ENCODE results near the gene ADGRE3.

ADGRE3 gene

DNA sequence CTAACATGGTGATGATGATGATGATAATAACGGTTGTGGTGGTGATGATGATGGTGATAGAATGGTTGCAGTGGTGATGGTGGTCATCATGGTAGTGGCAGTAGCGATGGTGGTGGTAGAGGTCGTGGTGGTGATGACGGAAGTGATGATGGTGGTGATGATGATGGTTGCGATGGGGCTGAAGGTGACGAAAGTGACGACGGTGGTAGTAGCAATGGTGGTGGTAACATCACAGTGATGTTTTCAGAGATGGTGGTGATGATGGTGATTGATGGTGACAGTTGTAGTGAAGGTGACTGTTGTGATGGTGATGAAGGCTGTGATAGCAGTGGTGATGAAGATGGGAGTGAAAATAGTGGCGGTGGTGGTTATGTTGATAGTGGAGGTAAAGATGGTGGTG, 3.6 kb upstream of the ADGRE3 start:
- Histone ChIP-seq H3K36me3 (ENCODE audit: control insufficient read depth, insufficient read depth, low read length) (no peaks in the 10 kb centered on the region), H3K27me3 (replicated peaks; ENCODE audit: control insufficient read depth, insufficient read depth, low read length) (no peaks in the 10 kb centered on the region), H3K4me3 (replicated peaks; ENCODE audit: low read depth, low read length) (no peak overlapping the region)
- TF ChIP-seq, protein P1, sequence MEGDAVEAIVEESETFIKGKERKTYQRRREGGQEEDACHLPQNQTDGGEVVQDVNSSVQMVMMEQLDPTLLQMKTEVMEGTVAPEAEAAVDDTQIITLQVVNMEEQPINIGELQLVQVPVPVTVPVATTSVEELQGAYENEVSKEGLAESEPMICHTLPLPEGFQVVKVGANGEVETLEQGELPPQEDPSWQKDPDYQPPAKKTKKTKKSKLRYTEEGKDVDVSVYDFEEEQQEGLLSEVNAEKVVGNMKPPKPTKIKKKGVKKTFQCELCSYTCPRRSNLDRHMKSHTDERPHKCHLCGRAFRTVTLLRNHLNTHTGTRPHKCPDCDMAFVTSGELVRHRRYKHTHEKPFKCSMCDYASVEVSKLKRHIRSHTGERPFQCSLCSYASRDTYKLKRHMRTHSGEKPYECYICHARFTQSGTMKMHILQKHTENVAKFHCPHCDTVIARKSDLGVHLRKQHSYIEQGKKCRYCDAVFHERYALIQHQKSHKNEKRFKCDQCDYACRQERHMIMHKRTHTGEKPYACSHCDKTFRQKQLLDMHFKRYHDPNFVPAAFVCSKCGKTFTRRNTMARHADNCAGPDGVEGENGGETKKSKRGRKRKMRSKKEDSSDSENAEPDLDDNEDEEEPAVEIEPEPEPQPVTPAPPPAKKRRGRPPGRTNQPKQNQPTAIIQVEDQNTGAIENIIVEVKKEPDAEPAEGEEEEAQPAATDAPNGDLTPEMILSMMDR (IDR thresholded peaks at IDR 0.05; ENCODE audit: insufficient read depth, low read length, poor library complexity, severe bottlenecking), result no peak
- no peak for DNase-seq (ENCODE audit: extremely low read depth, insufficient read length)

DNA sequence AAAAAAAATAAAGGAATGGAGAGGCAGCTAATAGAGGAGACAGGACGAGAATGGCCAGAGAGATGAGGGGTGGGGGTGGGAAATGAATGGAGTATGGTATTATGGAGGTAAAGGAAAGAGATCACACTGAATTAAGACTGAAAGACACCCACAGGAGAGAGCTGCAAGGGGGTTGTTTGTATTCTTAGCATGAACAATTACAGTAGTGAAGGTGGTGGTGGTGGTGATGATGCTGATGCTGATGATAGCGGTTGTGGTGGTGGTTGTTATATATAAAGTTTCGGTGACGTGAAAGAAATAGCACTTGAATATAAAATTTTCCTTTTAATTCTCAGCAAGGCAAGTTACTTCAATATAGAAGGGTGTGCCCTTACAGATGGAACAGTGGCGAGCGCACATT, 2.8 kb upstream of the ADGRE3 start:
- TF ChIP-seq, protein P1 (IDR thresholded peaks at IDR 0.05; ENCODE audit: insufficient read depth, low read length, poor library complexity, severe bottlenecking), result no peak
- H3K36me3 ChIP-seq (ENCODE audit: control insufficient read depth, insufficient read depth, low read length), result no peaks in the 10 kb centered on the region
- DNase-seq (ENCODE audit: extremely low read depth, insufficient read length), result no peak
- H3K27me3 ChIP-seq (replicated peaks; ENCODE audit: control insufficient read depth, insufficient read depth, low read length), result no peaks in the 10 kb centered on the region
- no peak overlapping the region for H3K4me3 ChIP-seq (replicated peaks; ENCODE audit: low read depth, low read length)

DNA sequence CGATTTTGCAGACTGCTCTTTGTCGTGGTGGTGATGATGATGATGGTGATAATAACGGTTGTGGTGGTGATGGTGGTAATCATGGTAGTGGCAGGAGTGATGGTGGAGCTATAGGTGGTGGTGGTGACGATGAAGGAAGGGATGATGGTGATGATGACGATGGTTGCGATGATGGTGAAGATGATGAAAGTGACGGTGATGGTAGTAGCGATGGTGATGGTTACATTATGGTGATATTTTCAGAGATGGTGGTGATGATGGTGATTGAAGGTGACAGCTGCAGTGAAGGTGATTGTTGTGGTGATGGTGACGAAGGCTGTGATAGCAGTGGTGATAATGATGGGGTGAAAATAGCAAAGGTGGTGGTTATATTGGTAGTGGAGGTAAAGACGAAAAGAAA, 2.1 kb upstream of the ADGRE3 start:
- TF ChIP-seq, protein P1 (IDR thresholded peaks at IDR 0.05; ENCODE audit: insufficient read depth, low read length, poor library complexity, severe bottlenecking), result no peak
- Histone ChIP-seq H3K27me3 (replicated peaks; ENCODE audit: control insufficient read depth, insufficient read depth, low read length) (no peaks in the 10 kb centered on the region), H3K36me3 (ENCODE audit: control insufficient read depth, insufficient read depth, low read length) (no peaks in the 10 kb centered on the region), H3K4me3 (replicated peaks; ENCODE audit: low read depth, low read length) (no peak overlapping the region)
- DNase-seq (ENCODE audit: extremely low read depth, insufficient read length), result no peak

DNA sequence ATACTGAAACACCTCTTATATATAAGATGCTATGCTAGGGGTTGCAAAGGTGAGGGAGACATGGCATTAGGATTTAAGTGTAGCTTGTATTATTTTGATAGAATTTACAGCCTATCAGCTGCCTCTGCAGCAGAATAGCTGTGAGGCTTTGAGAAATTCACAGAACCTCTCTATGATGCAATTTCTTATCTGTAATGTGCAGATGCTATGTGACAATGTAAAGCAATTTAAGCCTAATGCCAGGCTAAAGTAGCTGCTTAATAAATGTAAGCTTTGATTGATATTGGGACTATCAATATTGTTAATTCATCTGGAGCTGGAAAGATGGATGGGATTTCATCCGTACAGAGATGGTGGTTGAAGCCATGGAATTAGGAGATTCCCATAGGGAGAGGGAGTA, 1.6 kb downstream of the ADGRE3 start:
- DNase-seq (ENCODE audit: extremely low read depth, insufficient read length), result no peak
- TF ChIP-seq, protein P1 (IDR thresholded peaks at IDR 0.05; ENCODE audit: insufficient read depth, low read length, poor library complexity, severe bottlenecking), result no peak
- H3K4me3 ChIP-seq (replicated peaks; ENCODE audit: low read depth, low read length), result no peak overlapping the region
- no peaks in the 10 kb centered on the region for H3K36me3 ChIP-seq (ENCODE audit: control insufficient read depth, insufficient read depth, low read length)
- no peaks in the 10 kb centered on the region for H3K27me3 ChIP-seq (replicated peaks; ENCODE audit: control insufficient read depth, insufficient read depth, low read length)

DNA sequence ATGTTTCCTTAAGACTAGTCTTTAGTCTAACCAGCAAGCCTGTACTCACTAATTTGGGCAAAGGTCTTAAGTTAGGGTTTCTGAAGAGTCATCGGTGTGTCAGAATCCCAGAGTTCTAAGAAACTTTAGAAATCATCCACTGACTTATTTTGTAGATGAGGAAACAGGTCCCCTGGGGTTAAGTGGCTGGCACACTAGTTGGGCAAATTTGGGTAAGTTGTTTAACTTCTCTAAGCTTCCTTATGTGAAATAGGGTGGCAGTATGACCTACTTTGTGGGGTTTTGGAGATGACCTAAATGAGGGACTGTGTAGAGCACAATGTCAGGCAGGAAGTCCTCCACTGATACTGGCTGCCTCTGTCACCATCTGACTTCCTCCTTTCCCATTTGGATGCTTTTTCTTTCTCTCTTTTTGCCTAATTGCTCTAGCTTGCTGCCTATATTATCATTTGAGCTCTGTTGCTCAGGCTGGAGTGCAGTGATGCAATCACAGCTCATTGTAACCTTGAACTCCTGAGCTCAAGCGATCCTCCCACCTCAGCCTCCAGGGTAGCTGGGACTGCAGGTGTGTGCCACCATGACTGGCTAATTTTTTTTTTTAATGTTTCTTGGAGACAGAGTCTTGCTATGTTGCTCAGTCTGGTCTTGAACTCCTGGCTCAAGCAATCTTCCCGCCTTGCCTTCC, 2.3 kb downstream of the ADGRE3 start:
- TF ChIP-seq, protein P1 (IDR thresholded peaks at IDR 0.05; ENCODE audit: insufficient read depth, low read length, poor library complexity, severe bottlenecking), result no peak
- Histone ChIP-seq H3K36me3 (ENCODE audit: control insufficient read depth, insufficient read depth, low read length) (no peaks in the 10 kb centered on the region), H3K4me3 (replicated peaks; ENCODE audit: low read depth, low read length) (no peak overlapping the region), H3K27me3 (replicated peaks; ENCODE audit: control insufficient read depth, insufficient read depth, low read length) (no peaks in the 10 kb centered on the region)
- no peak for DNase-seq (ENCODE audit: extremely low read depth, insufficient read length)

DNA sequence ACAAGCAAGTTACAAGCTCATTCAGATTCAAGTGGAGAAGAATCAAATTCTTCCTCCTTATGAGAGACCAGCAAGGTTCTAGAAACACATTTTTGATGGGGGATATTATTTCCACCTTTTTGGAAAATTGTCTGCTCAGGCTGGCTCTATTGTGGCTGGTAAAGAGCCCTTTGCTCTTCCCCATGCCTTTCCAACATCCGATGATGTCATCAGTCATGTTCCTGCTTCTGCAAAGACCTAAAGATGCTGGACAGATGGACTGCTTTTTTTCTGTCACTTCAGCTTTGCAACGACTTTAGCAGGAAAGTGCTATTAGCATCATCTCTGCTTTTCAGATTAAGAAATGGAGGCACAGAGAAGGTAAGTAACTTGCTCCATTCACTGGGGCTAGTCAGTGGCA, 4.2 kb downstream of the ADGRE3 start:
- H3K27me3 ChIP-seq (replicated peaks; ENCODE audit: control insufficient read depth, insufficient read depth, low read length), result no peaks in the 10 kb centered on the region
- no peak overlapping the region for H3K4me3 ChIP-seq (replicated peaks; ENCODE audit: low read depth, low read length)
- TF ChIP-seq, protein P1 (IDR thresholded peaks at IDR 0.05; ENCODE audit: insufficient read depth, low read length, poor library complexity, severe bottlenecking), result no peak
- H3K36me3 ChIP-seq (ENCODE audit: control insufficient read depth, insufficient read depth, low read length), result no peaks in the 10 kb centered on the region
- DNase-seq (ENCODE audit: extremely low read depth, insufficient read length), result no peak
